Kidney (tissue), 14 donors: ENCODE results near the gene ZNF639. TPM values are rescaled to one million over a fixed set of nuclear protein-coding genes. Genes with fewer than 3 reads are reported as not detected.

Experiments used
- DNase-seq, 5 donors: peaks; one replicate each; pipeline ENCODE4 v3.0.0-alpha.2; 2013 to 2020
- FAIRE-seq: peaks from 2 replicates; lab custom pipeline; 2012; peaks lifted over from hg19 to GRCh38; lab: Jason Lieb, UNC
- H3K27ac ChIP-seq, 2 donors: one replicate each; pipeline ENCODE4 v1.7.0; 2013; ENCODE audit warnings: low read depth in 2 of 2, low read length in 2 of 2, inconsistent platforms in 1 of 2
- H3K27me3 ChIP-seq: one replicate; pipeline ENCODE4 v1.7.1; 2013; ENCODE audit warnings: low read length, inconsistent platforms; ENCODE audit not compliant: control insufficient read depth, insufficient read depth
- H3K36me3 ChIP-seq, 3 donors: one replicate each; pipeline versions ENCODE4 v1.7.0 to v1.7.1; 2013; ENCODE audit warnings: low read length in 3 of 3, control low read depth in 1 of 3, inconsistent platforms in 1 of 3; ENCODE audit not compliant: insufficient read depth in 3 of 3, control insufficient read depth in 2 of 3
- H3K4me1 ChIP-seq, 3 donors: one replicate each; pipeline versions ENCODE4 v1.7.0 to v1.7.1; 2013; ENCODE audit warnings: low read length in 3 of 3, inconsistent platforms in 1 of 3, low read depth in 1 of 3; ENCODE audit not compliant: control insufficient read depth in 2 of 3, insufficient read depth in 2 of 3
- H3K4me3 ChIP-seq, 3 donors: one replicate each; pipeline versions ENCODE4 v1.7.0 to v1.8.1; 2013; ENCODE audit warnings: low read length in 3 of 3, control low read depth in 1 of 3, inconsistent platforms in 1 of 3
- H3K9ac ChIP-seq, 3 donors: one replicate each; pipeline versions ENCODE4 v1.7.0 to v1.7.1; 2013; ENCODE audit warnings: low read length in 3 of 3, control low read depth in 1 of 3, inconsistent platforms in 1 of 3
- H3K9me3 ChIP-seq, 3 donors: one replicate each; pipeline versions ENCODE4 v1.7.0 to v1.7.1; 2013; ENCODE audit warnings: low read length in 3 of 3, control low read depth in 1 of 3, inconsistent platforms in 1 of 3; ENCODE audit not compliant: control insufficient read depth in 2 of 3, insufficient read depth in 1 of 3
- CTCF ChIP-seq: IDR thresholded peaks from 3 replicates; pipeline ENCODE4 v1.5.1; 2012; ENCODE audit warnings: mild to moderate bottlenecking, moderate library complexity, borderline replicate concordance; ENCODE audit not compliant: insufficient read depth; ENCODE audit errors: extremely low read depth
- intact Hi-C: fragments of 100-400 bp; cut with DNase I; formaldehyde crosslinking; loops from one replicate; pipeline ENCODE4 v1.11.1; 2022
- polyA plus RNA-seq: library from polyadenylated mRNA; stranded (reverse); fragments of 350-450 nt; fragmentation: Illumina TruSeq; extraction: RNeasy Lipid Tissue Mini Kit (QIAGEN cat#74804); gene quantifications from one replicate; pipeline ENCODE4 v1.2.3, GENCODE V29; 2014; ENCODE audit warnings: low read depth, low replicate concordance; ENCODE audit not compliant: insufficient read depth
- total RNA-seq: library from RNA; stranded (reverse); fragmentation: NEBNext Ultra II Directional; extraction: Animal tissue kit (Norgen Biotek cat#: 25700); gene quantifications from one replicate; pipeline ENCODE4 v1.2.1, GENCODE V29; 2021
- donor health status: control.
- donor health status: control.
- donor health status: control.
- donor health status: control.
- donor health status: control.
- donor health status: DM: yes; HTN: yes; CAD: no.
- donor health status: Normal renal cell carcinoma (clear cell type).

Gene ZNF639
- total and polyA plus RNA-seq, 2 donors from 2014 or later, result 17.9 to 35.6 TPM

- H3K36me3 ChIP-seq, result no peaks in the 10 kb centered on the region
- intact Hi-C loops, result no loop called here
- DNase-seq, result no peak
- H3K27me3 ChIP-seq, result no peaks in the 10 kb centered on the region
- FAIRE-seq, result no peak
- H3K9ac ChIP-seq, result no peak overlapping the region
- TF ChIP-seq CTCF, result no peak
- no peaks in the 10 kb centered on the region for H3K4me1 ChIP-seq
- H3K9me3 ChIP-seq, result no peaks in the 10 kb centered on the region
- H3K4me3 ChIP-seq, result no peak overlapping the region
- H3K27ac ChIP-seq, result no peak overlapping the region
These were observed 14.8 kb upstream of the ZNF639 start for GRCh38 chr3:179308001-179308400.

- DNase-seq (no peak), FAIRE-seq (no peak)
- H3K4me1 ChIP-seq, result no peaks in the 10 kb centered on the region
- intact Hi-C loops, result loop anchor here (10.0 kb wide), 2 partner anchors 165 to 295 kb away; partner anchors contain the start of gene PIK3CA
- H3K9me3 ChIP-seq, result no peaks in the 10 kb centered on the region
- H3K9ac ChIP-seq, result no peak overlapping the region
- no peak for TF ChIP-seq CTCF
- no peaks in the 10 kb centered on the region for H3K36me3 ChIP-seq
- no peaks in the 10 kb centered on the region for H3K27me3 ChIP-seq
- H3K27ac ChIP-seq, result no peak overlapping the region
- H3K4me3 ChIP-seq, result no peak overlapping the region
These were observed 13.4 kb upstream of the ZNF639 start for GRCh38 chr3:179309225-179310078.

GRCh38 chr3:179318876-179319275, 4.0 kb upstream of the ZNF639 start:
- H3K27me3 ChIP-seq, result no peaks in the 10 kb centered on the region
- no peaks in the 10 kb centered on the region for H3K36me3 ChIP-seq
- no peak overlapping the region for H3K4me3 ChIP-seq
- no peaks in the 10 kb centered on the region for H3K9me3 ChIP-seq
- DNase-seq, result no peak
- H3K4me1 ChIP-seq, result peaks cover 0 to 11% (median 2%) of the 10 kb centered on the region in 3 donors
- intact Hi-C loops, result loop anchor here (10.0 kb wide), 2 partner anchors 174 to 304 kb away; partner anchors contain the start of gene PIK3CA
- no peak overlapping the region for H3K27ac ChIP-seq
- FAIRE-seq, result no peak
- no peak overlapping the region for H3K9ac ChIP-seq
- no peak for TF ChIP-seq CTCF
